Measurements from ENCODE around the gene CDC123.
"Not testable (repeated sequence)": the region's sequence is repeated elsewhere in the genome, so short reads cannot be mapped to it uniquely, and the experiment has no call there.

- TF ChIP-seq ZNF274 (IDR thresholded peaks at IDR 0.05; ENCODE audit: low read depth, low read length); YY1 (IDR thresholded peaks at IDR 0.05; ENCODE audit: insufficient read depth, insufficient read length): not testable (repeated sequence)
Measured at GRCh38 chr10:12234687-12235086, 38.7 kb downstream of the CDC123 start.

All from NT2/D1 (cell line).